Keratinocyte (primary cell): Measurements from ENCODE around the gene FYTTD1. TPM values are rescaled to one million over a fixed set of nuclear protein-coding genes. Genes with fewer than 3 reads are reported as not detected.

Experiments used
- DNase-seq: peaks from one replicate; pipeline ENCODE4 v3.0.0-alpha.2; 2011; ENCODE audit warnings: low read depth, missing footprints, low spot score
- FAIRE-seq: peaks from 2 replicates; lab custom pipeline; 2011; peaks lifted over from hg19 to GRCh38; lab: Jason Lieb, UNC
- H2AFZ ChIP-seq: 2 replicates; pipeline ENCODE4 v1.6.0; 2012; ENCODE audit warnings: low read length, control low read depth, inconsistent platforms; ENCODE audit not compliant: control insufficient read depth
- H3K27ac ChIP-seq: 2 replicates; pipeline ENCODE4 v1.5.1; 2011; ENCODE audit warnings: low read length; ENCODE audit not compliant: control insufficient read depth, insufficient read depth
- H3K27me3 ChIP-seq: 3 replicates; pipeline ENCODE4 v1.6.0; 2011; ENCODE audit warnings: low read length; ENCODE audit not compliant: control insufficient read depth, insufficient read depth; ENCODE audit errors: extremely low read depth
- H3K36me3 ChIP-seq, 2 experiments: 2 replicates in 1 of 2; 3 replicates in 1 of 2; pipeline ENCODE4 v1.5.1; 2011; ENCODE audit warnings: low read length in 2 of 2, mild to moderate bottlenecking in 1 of 2; ENCODE audit not compliant: control insufficient read depth in 2 of 2, insufficient read depth in 2 of 2; ENCODE audit errors: extremely low read depth in 1 of 2
- H3K4me1 ChIP-seq: 3 replicates; pipeline ENCODE4 v1.5.1; 2011; ENCODE audit warnings: low read length; ENCODE audit not compliant: control insufficient read depth, insufficient read depth; ENCODE audit errors: extremely low read depth
- H3K4me2 ChIP-seq: 3 replicates; pipeline ENCODE4 v1.6.0; 2011; ENCODE audit warnings: low read depth, low read length; ENCODE audit not compliant: control insufficient read depth, insufficient read depth; ENCODE audit errors: extremely low read depth
- H3K4me3 ChIP-seq, 3 experiments: fragments of 200-600 bp in 1 of 3; sonication (generic) in 1 of 3; 2 replicates in 2 of 3; 3 replicates in 1 of 3; pipeline ENCODE4 v1.5.1; 2011 to 2016; ENCODE audit warnings: low read length in 3 of 3, mild to moderate bottlenecking in 3 of 3, control low read depth in 2 of 3, inconsistent platforms in 1 of 3, low read depth in 1 of 3, mixed read lengths in 1 of 3, mixed run types in 1 of 3, moderate library complexity in 1 of 3; ENCODE audit not compliant: control insufficient read depth in 2 of 3, insufficient read depth in 2 of 3; ENCODE audit errors: extremely low read depth in 1 of 3
- H3K79me2 ChIP-seq: 2 replicates; pipeline ENCODE4 v1.6.0; 2012; ENCODE audit warnings: low read length; ENCODE audit not compliant: control insufficient read depth, insufficient read depth
- H3K9ac ChIP-seq: 3 replicates; pipeline ENCODE4 v1.6.0; 2011; ENCODE audit warnings: low read length; ENCODE audit not compliant: control insufficient read depth, insufficient read depth; ENCODE audit errors: extremely low read depth
- H3K9me1 ChIP-seq: 3 replicates; pipeline ENCODE4 v1.6.0; 2011; ENCODE audit warnings: low read length; ENCODE audit not compliant: control insufficient read depth, insufficient read depth; ENCODE audit errors: extremely low read depth
- H3K9me3 ChIP-seq: 2 replicates; pipeline ENCODE4 v1.5.1; 2012; ENCODE audit warnings: low read depth, low read length; ENCODE audit not compliant: control insufficient read depth
- H4K20me1 ChIP-seq: 3 replicates; pipeline ENCODE4 v1.6.0; 2011; ENCODE audit warnings: low read length; ENCODE audit not compliant: control insufficient read depth, insufficient read depth; ENCODE audit errors: extremely low read depth
- EZH2 ChIP-seq: IDR thresholded peaks from one replicate; pipeline ENCODE4 v1.6.1; 2012; ENCODE audit warnings: inconsistent platforms, mild to moderate bottlenecking, low read length, moderate library complexity
- dilution Hi-C: fragments of 300-500 bp; cut with MboI; formaldehyde crosslinking; loops from one replicate; pipeline ENCODE4 v1.7.0; 2020; ENCODE audit warnings: low sequenced_read_pairs; ENCODE audit not compliant: extremely low pct_ligation_motif_present
- polyA plus RNA-seq, 5 experiments: library from polyadenylated mRNA; depleted of rRNA in 3 of 5; stranded (reverse) in 3 of 5; stranded (forward) in 1 of 5; unstranded in 1 of 5; fragments of >200 nt; gene quantifications; 1 replicate in 1 of 5; 2 replicates in 3 of 5; 3 replicates in 1 of 5; pipeline versions ENCODE4 v1.2.1 to v1.2.3, GENCODE V29; 2011 to 2012; ENCODE audit warnings: missing spikeins in 2 of 5, low read depth in 1 of 5, low replicate concordance in 1 of 5
- TF ChIP-seq, protein P1 (sequence below), 3 experiments: IDR thresholded peaks in 1 of 3; conservative IDR thresholded peaks in 1 of 3; optimal IDR thresholded peaks in 1 of 3; 2 replicates in 2 of 3; 3 replicates in 1 of 3; pipeline versions ENCODE3 to v1.5.1; 2011; ENCODE audit warnings: low read length in 3 of 3, mild to moderate bottlenecking in 3 of 3, moderate library complexity in 2 of 3, control low read depth in 1 of 3, inconsistent platforms in 1 of 3; ENCODE audit not compliant: insufficient read depth in 2 of 3; ENCODE audit errors: extremely low read depth in 1 of 3

FYTTD1 gene
- polyA plus RNA-seq, 1 donor (not counting 4 experiments of a cell fraction or from before 2014, with no cell fraction given) = 48.0 TPM

DNA sequence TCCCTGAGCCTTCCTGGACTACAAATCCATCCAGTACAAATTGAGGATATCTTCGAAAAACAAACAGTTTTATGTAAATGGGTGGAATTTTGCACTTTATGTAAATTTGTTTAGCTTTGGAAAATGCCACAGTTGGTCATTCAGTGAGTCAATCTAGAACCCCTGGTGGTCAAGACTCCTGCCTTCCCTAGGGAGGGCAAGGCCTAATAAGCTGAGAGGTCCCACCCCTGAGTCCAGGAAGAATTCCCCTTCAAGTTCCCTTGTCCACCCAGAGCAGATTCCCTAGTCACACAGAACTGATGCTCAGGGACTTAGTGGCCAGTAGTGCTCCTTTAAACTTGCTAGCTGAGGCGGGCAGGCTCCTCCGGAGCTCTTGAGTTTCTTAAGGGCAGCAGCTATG lies 6.9 kb upstream of the FYTTD1 start:
- Histone ChIP-seq H3K9me1 (no peaks in the 10 kb centered on the region), H3K27me3 (no peaks in the 10 kb centered on the region), H3K9me3 (no peaks in the 10 kb centered on the region), H3K79me2 (no peaks in the 10 kb centered on the region), H3K4me3 (no peak overlapping the region), H4K20me1 (no peaks in the 10 kb centered on the region), H3K4me1 (peaks cover 3% of the 10 kb centered on the region), H3K27ac (no peak overlapping the region), H2AFZ (no peak overlapping the region), H3K9ac (no peak overlapping the region), H3K4me2 (no peak overlapping the region), H3K36me3 (no peaks in the 10 kb centered on the region)
- TF ChIP-seq, protein P1, sequence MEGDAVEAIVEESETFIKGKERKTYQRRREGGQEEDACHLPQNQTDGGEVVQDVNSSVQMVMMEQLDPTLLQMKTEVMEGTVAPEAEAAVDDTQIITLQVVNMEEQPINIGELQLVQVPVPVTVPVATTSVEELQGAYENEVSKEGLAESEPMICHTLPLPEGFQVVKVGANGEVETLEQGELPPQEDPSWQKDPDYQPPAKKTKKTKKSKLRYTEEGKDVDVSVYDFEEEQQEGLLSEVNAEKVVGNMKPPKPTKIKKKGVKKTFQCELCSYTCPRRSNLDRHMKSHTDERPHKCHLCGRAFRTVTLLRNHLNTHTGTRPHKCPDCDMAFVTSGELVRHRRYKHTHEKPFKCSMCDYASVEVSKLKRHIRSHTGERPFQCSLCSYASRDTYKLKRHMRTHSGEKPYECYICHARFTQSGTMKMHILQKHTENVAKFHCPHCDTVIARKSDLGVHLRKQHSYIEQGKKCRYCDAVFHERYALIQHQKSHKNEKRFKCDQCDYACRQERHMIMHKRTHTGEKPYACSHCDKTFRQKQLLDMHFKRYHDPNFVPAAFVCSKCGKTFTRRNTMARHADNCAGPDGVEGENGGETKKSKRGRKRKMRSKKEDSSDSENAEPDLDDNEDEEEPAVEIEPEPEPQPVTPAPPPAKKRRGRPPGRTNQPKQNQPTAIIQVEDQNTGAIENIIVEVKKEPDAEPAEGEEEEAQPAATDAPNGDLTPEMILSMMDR (optimal IDR thresholded peaks at IDR 0.05 in 1 of 3, IDR thresholded peaks at IDR 0.05 in 1 of 3, conservative IDR thresholded peaks at IDR 0.05 in 1 of 3; ENCODE audit: extremely low read depth in 1 of 3, insufficient read depth in 2 of 3, low read length in 3 of 3) = no peak
- TF ChIP-seq EZH2 = no peak
- dilution Hi-C loops = no loop called here
- DNase-seq (no peak), FAIRE-seq (no peak)

DNA sequence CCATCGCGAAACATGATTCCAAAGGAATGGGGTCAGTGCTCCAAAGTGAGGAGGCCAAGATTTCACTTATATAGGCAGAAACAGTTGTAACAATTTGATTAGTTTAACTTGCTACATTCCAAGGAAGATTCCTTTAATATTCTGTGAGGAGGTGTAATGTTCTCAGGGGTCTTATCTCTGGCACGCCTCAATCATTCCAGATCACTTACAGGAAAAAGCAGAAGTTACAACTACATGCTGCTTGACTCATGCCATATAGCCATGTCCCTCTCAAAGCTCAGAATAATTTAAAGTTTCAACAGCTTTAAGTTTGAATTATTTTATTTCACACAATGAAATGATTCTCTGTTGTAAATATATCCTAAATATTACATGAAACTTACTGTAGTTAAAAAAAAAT lies 3.5 kb upstream of the FYTTD1 start:
- H3K4me2 ChIP-seq = no peak overlapping the region
- H2AFZ ChIP-seq = no peak overlapping the region
- H3K27me3 ChIP-seq = no peaks in the 10 kb centered on the region
- DNase-seq = no peak
- no peak overlapping the region for H3K4me3 ChIP-seq
- TF ChIP-seq, protein P1 (optimal IDR thresholded peaks at IDR 0.05 in 1 of 3, IDR thresholded peaks at IDR 0.05 in 1 of 3, conservative IDR thresholded peaks at IDR 0.05 in 1 of 3; ENCODE audit: extremely low read depth in 1 of 3, insufficient read depth in 2 of 3, low read length in 3 of 3) = no peak
- H3K79me2 ChIP-seq = peaks cover 5% of the 10 kb centered on the region
- dilution Hi-C loops = no loop called here
- H3K9ac ChIP-seq = no peak overlapping the region
- H3K4me1 ChIP-seq = peaks cover 6% of the 10 kb centered on the region
- no peak overlapping the region for H3K27ac ChIP-seq
- H3K36me3 ChIP-seq = no peaks in the 10 kb centered on the region
- no peaks in the 10 kb centered on the region for H3K9me3 ChIP-seq
- no peaks in the 10 kb centered on the region for H3K9me1 ChIP-seq
- H4K20me1 ChIP-seq = no peaks in the 10 kb centered on the region
- no peak for FAIRE-seq
